ENCODE results near the gene CCND2. TPM values are rescaled to one million over a fixed set of nuclear protein-coding genes. Genes with fewer than 3 reads are reported as not detected.

The CCND2 gene
- total and polyA plus RNA-seq, 2 of the 4 experiments (the other 2 are of a cell fraction): 1.1 to 2.3 TPM

- Histone ChIP-seq H3K18ac (ENCODE audit: low read depth, low read length) (no peak overlapping the region), H3K9ac (ENCODE audit: low read depth, low read length) (no peak overlapping the region), H4K20me1 (ENCODE audit: insufficient read depth, low read length) (no peaks in the 10 kb centered on the region), H2AK5ac (ENCODE audit: low read depth, low read length) (no peak overlapping the region), H4K8ac (ENCODE audit: low read depth in 2 of 2, low read length in 2 of 2) (no peak overlapping the region), H2BK15ac (ENCODE audit: low read depth, low read length) (no peak overlapping the region), H2BK5ac (ENCODE audit: low read depth, low read length, poor library complexity, severe bottlenecking) (no peak overlapping the region), H2AFZ (replicated peaks; ENCODE audit: low read length, poor library complexity) (no peak overlapping the region), H3K79me1 (ENCODE audit: low read depth in 1 of 2, low read length in 2 of 2) (no peaks in the 10 kb centered on the region), H3K4me1 (ENCODE audit: control insufficient read depth, insufficient read depth, low read length) (no peaks in the 10 kb centered on the region; the same call in 1 of the 2 replicates), H3K27ac (ENCODE audit: insufficient read depth, low read length) (no peak overlapping the region), H3K4me2 (ENCODE audit: low read depth, low read length) (no peak overlapping the region), H3K9me3 (ENCODE audit: control insufficient read depth, insufficient read depth, low read length) (peaks cover 4% of the 10 kb centered on the region), H2AK9ac (replicated peaks; ENCODE audit: low read depth, low read length, poor library complexity) (no peak overlapping the region), H3K36me3 (ENCODE audit: control insufficient read depth, insufficient read depth, low read length) (no peaks in the 10 kb centered on the region), H2BK20ac (ENCODE audit: low read depth, low read length) (no peak overlapping the region), H3K9me1 (ENCODE audit: insufficient read depth, low read length) (no peaks in the 10 kb centered on the region), H4K91ac (ENCODE audit: insufficient read depth, low read depth, low read length) (no peak overlapping the region), H3K4me3 (ENCODE audit: insufficient read depth, low read depth, low read length) (no peak overlapping the region), H3K4ac (ENCODE audit: low read depth, low read length) (no peak overlapping the region), H4K5ac (ENCODE audit: low read depth, low read length) (no peak overlapping the region), H3K23ac (ENCODE audit: low read depth, low read length) (no peak overlapping the region), H3K27me3 (ENCODE audit: control insufficient read depth, insufficient read depth, low read length) (peaks cover 69% of the 10 kb centered on the region), H3K14ac (replicated peaks; ENCODE audit: low read depth, low read length) (no peak overlapping the region), H2BK120ac (ENCODE audit: low read depth, low read length) (no peak overlapping the region), H3K56ac (ENCODE audit: extremely low read depth, insufficient read depth, low read length) (no peak overlapping the region)
- dilution Hi-C loops (cut with HindIII; ENCODE audit: low sequenced_read_pairs, unreplicated experiment): no loop called here
- ATAC-seq (ENCODE audit: low read depth): no peak
- TF ChIP-seq ELK1 (IDR thresholded peaks at IDR 0.05; ENCODE audit: borderline replicate concordance, low read depth, low read length): no peak
- no peak for TF ChIP-seq NFE2L2 (IDR thresholded peaks at IDR 0.05; ENCODE audit: low read depth, low read length)
- no peak for TF ChIP-seq RFX5 (IDR thresholded peaks at IDR 0.05; ENCODE audit: low read depth, low read length)
- no peak for TF ChIP-seq BHLHE40 (IDR thresholded peaks at IDR 0.05; ENCODE audit: low read depth, low read length)
- no peak for TF ChIP-seq MAFK (IDR thresholded peaks at IDR 0.05; ENCODE audit: low read depth, low read length)
- TF ChIP-seq CHD1 (IDR thresholded peaks at IDR 0.05; ENCODE audit: low read depth, low read length): no peak
- TF ChIP-seq FOS (IDR thresholded peaks at IDR 0.05; ENCODE audit: low read depth, low read length): no peak
- no peak for TF ChIP-seq RAD21 (IDR thresholded peaks at IDR 0.05; ENCODE audit: low read length)
- in situ Hi-C loops (cut with MboI; ENCODE audit: low sequenced_read_pairs): no loop called here
- DNase-seq: no peak
- no CpG with 5 or more reads among the region's 2 CpGs for WGBS, 2 experiments (ENCODE audit: extremely low coverage in 2 of 2, insufficient read length in 1 of 2)
- CTCF ChIA-PET: no interaction called here
- intact Hi-C loops (cut with micrococcal nuclease): no loop called here
- POLR2A ChIA-PET (ENCODE audit: unreplicated experiment): no interaction called here
- BruUV-seq (replicated peaks): no TSS peak
Observed at GRCh38 chr12:4266990-4267389, 6.6 kb upstream of the CCND2 start.

Data from IMR-90 (cell line).